OCI-LY3 (cell line): ENCODE measurements around the gene F8.

Experiments
- EZH2phosphoT487 ChIP-seq: fragments of 200-600 bp; shearing (Covaris generic); IDR thresholded peaks from 2 replicates; pipeline ENCODE4 v1.6.1; 2018; ENCODE audit warnings: antibody characterized with exemption, mixed run types, low read depth
- TF ChIP-seq, protein P1 (sequence below): fragments of 200-600, 300-600 bp; sonication (generic); IDR thresholded peaks from 2 replicates; pipeline ENCODE4 v1.5.1; 2014; ENCODE audit warnings: antibody characterized with exemption, low read length, low read depth

DNA sequence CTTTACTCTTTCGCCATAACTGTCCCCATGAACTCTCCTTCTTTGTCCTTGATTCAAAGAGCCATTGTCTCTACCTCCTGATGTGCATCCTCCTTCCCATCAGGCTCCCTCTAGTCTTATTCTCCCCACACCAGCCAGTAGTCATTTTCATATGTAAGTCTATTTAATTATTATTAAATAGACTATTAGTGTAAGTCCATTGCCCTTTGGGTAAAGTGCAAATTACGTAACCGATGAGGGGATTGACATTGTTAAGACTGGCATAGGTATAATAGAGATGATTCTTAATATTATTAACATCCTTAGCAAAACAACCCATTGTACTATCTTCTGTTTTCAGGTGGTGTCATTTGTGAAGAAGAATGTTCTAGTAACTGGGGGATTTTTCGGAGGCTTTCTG lies 31.7 kb upstream of the F8 start:
- TF ChIP-seq, protein P1, sequence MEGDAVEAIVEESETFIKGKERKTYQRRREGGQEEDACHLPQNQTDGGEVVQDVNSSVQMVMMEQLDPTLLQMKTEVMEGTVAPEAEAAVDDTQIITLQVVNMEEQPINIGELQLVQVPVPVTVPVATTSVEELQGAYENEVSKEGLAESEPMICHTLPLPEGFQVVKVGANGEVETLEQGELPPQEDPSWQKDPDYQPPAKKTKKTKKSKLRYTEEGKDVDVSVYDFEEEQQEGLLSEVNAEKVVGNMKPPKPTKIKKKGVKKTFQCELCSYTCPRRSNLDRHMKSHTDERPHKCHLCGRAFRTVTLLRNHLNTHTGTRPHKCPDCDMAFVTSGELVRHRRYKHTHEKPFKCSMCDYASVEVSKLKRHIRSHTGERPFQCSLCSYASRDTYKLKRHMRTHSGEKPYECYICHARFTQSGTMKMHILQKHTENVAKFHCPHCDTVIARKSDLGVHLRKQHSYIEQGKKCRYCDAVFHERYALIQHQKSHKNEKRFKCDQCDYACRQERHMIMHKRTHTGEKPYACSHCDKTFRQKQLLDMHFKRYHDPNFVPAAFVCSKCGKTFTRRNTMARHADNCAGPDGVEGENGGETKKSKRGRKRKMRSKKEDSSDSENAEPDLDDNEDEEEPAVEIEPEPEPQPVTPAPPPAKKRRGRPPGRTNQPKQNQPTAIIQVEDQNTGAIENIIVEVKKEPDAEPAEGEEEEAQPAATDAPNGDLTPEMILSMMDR = no peak
- no peak for TF ChIP-seq EZH2phosphoT487
